H1 (cell line): ENCODE measurements around the gene IRF2BP1. TPM values are rescaled to one million over a fixed set of nuclear protein-coding genes. Genes with fewer than 3 reads are reported as not detected.

Experiments
- CTCF ChIA-PET: fragments of 300-600 bp; sonication (Branson Sonifier 250); formaldehyde crosslinking; loops from one replicate; lab custom pipeline; 2021; ENCODE audit not compliant: partially characterized antibody; lab: Charles Lee
- POLR2A ChIA-PET: fragments of 300-600 bp; sonication (Branson Sonifier 250); formaldehyde crosslinking; loops from one replicate; lab custom pipeline; 2021; ENCODE audit warnings: inconsistent platforms; ENCODE audit not compliant: partially characterized antibody; lab: Charles Lee
- DNase-seq, 2 experiments: peaks; one replicate each; pipeline versions ENCODE4 v3.0.0 to v3.0.0-alpha.2; 2010 to 2022; ENCODE audit warnings: low spot score in 2 of 2, low read depth in 1 of 2, mixed read lengths in 1 of 2
- FAIRE-seq: peaks from 2 replicates; lab custom pipeline; 2011; peaks lifted over from hg19 to GRCh38; lab: Jason Lieb, UNC
- H2AFZ ChIP-seq: 2 replicates; pipeline ENCODE4 v1.8.1; 2012; ENCODE audit warnings: low read length, inconsistent platforms
- H2AK5ac ChIP-seq: 2 replicates; pipeline ENCODE4 v1.6.1; 2013; ENCODE audit warnings: low read depth, low read length
- H2BK120ac ChIP-seq: replicated peaks from 2 replicates; pipeline ENCODE3; 2013; ENCODE audit warnings: low read depth, low read length, inconsistent platforms
- H2BK12ac ChIP-seq: 2 replicates; pipeline ENCODE4 v1.6.1; 2013; ENCODE audit warnings: low read depth, low read length
- H2BK15ac ChIP-seq: 2 replicates; pipeline ENCODE4 v1.6.1; 2013; ENCODE audit warnings: low read length
- H2BK20ac ChIP-seq: 2 replicates; pipeline ENCODE4 v1.6.1; 2013; ENCODE audit warnings: low read length
- H2BK5ac ChIP-seq: 2 replicates; pipeline ENCODE4 v1.6.1; 2013; ENCODE audit warnings: low read depth, low read length
- H3K14ac ChIP-seq: 2 replicates; pipeline ENCODE4 v1.6.1; 2013; ENCODE audit warnings: inconsistent platforms; ENCODE audit not compliant: insufficient read length
- H3K18ac ChIP-seq: 2 replicates; pipeline ENCODE4 v1.6.1; 2013; ENCODE audit warnings: low read length; ENCODE audit errors: extremely low read depth
- H3K23ac ChIP-seq: 2 replicates; pipeline ENCODE4 v1.6.1; 2013; ENCODE audit warnings: inconsistent platforms; ENCODE audit not compliant: insufficient read length
- H3K23me2 ChIP-seq: 2 replicates; pipeline ENCODE4 v1.6.1; 2013; ENCODE audit warnings: low read depth, low read length
- H3K27ac ChIP-seq: 2 replicates; pipeline ENCODE4 v1.6.1; 2011; ENCODE audit warnings: low read depth, low read length, inconsistent platforms
- H3K27me3 ChIP-seq, 4 experiments: replicated peaks in 1 of 4; 1 replicate in 1 of 4; 2 replicates in 3 of 4; pipeline versions ENCODE4 v1.6.1 to v1.8.1; 2011 to 2013; ENCODE audit warnings: low read length in 3 of 4, mild to moderate bottlenecking in 3 of 4, inconsistent platforms in 2 of 4, mixed read lengths in 2 of 4, moderate library complexity in 1 of 4; ENCODE audit not compliant: control insufficient read depth in 3 of 4, insufficient read depth in 3 of 4; ENCODE audit errors: extremely low read depth in 1 of 4
- H3K36me3 ChIP-seq, 4 experiments: 2 replicates each; pipeline versions ENCODE4 v1.6.1 to v1.8.1; 2011 to 2013; ENCODE audit warnings: mild to moderate bottlenecking in 4 of 4, low read length in 3 of 4, moderate library complexity in 2 of 4, control low read depth in 1 of 4, inconsistent platforms in 1 of 4; ENCODE audit not compliant: insufficient read depth in 4 of 4, control insufficient read depth in 2 of 4
- H3K4ac ChIP-seq: replicated peaks from 2 replicates; pipeline ENCODE3; 2013; ENCODE audit warnings: low read length, low read depth, mixed read lengths, inconsistent platforms; ENCODE audit not compliant: insufficient read length
- H3K4me1 ChIP-seq, 4 experiments: replicated peaks in 1 of 4; 1 replicate in 1 of 4; 2 replicates in 3 of 4; pipeline versions ENCODE4 v1.6.1 to v1.8.1; 2011 to 2013; ENCODE audit warnings: low read length in 3 of 4, inconsistent platforms in 2 of 4, mixed read lengths in 1 of 4; ENCODE audit not compliant: insufficient read depth in 4 of 4, control insufficient read depth in 3 of 4
- H3K4me2 ChIP-seq, 2 experiments: 2 replicates each; pipeline versions ENCODE4 v1.6.1 to v1.8.1; 2011 to 2013; ENCODE audit warnings: low read depth in 2 of 2, low read length in 2 of 2, control low read depth in 1 of 2, inconsistent platforms in 1 of 2, mild to moderate bottlenecking in 1 of 2; ENCODE audit not compliant: insufficient read depth in 1 of 2
- H3K4me3 ChIP-seq, 4 experiments: fragments of 200-600, 300-600 bp in 1 of 4; sonication (generic), shearing (Covaris generic), sonication (Bioruptor Twin) in 1 of 4; 2 replicates each; pipeline versions ENCODE4 v1.5.1 to v1.8.1; 2011 to 2016; ENCODE audit warnings: low read length in 4 of 4, low read depth in 3 of 4, control low read depth in 2 of 4, inconsistent platforms in 2 of 4, mild to moderate bottlenecking in 2 of 4, mixed read lengths in 1 of 4, moderate library complexity in 1 of 4; ENCODE audit not compliant: insufficient read depth in 2 of 4; ENCODE audit errors: extremely low read depth in 1 of 4
- H3K56ac ChIP-seq: replicated peaks from 2 replicates; pipeline ENCODE3; 2013; ENCODE audit warnings: low read depth, mild to moderate bottlenecking, mixed read lengths, low read length, inconsistent platforms; ENCODE audit not compliant: insufficient read length
- H3K79me1 ChIP-seq: 2 replicates; pipeline ENCODE4 v1.6.1; 2013; ENCODE audit warnings: low read depth, low read length, control low read depth
- H3K79me2 ChIP-seq, 2 experiments: 2 replicates each; pipeline versions ENCODE4 v1.6.1 to v1.8.1; 2012 to 2013; ENCODE audit warnings: low read length in 2 of 2, mild to moderate bottlenecking in 2 of 2, inconsistent platforms in 1 of 2; ENCODE audit not compliant: insufficient read depth in 2 of 2, control insufficient read depth in 1 of 2
- H3K9ac ChIP-seq, 4 experiments: replicated peaks in 1 of 4; 1 replicate in 1 of 4; 2 replicates in 3 of 4; pipeline versions ENCODE4 v1.6.1 to v1.8.1; 2011 to 2013; ENCODE audit warnings: low read depth in 3 of 4, low read length in 3 of 4, control low read depth in 2 of 4, mild to moderate bottlenecking in 2 of 4, moderate library complexity in 2 of 4, inconsistent platforms in 1 of 4; ENCODE audit errors: extremely low read depth in 1 of 4
- H3K9me3 ChIP-seq, 2 experiments: 2 replicates each; pipeline versions ENCODE4 v1.6.1 to v1.8.1; 2012 to 2013; ENCODE audit warnings: mild to moderate bottlenecking in 2 of 2, moderate library complexity in 2 of 2, control low read depth in 1 of 2, inconsistent platforms in 1 of 2, low read depth in 1 of 2, low read length in 1 of 2, mixed read lengths in 1 of 2; ENCODE audit not compliant: insufficient read depth in 2 of 2
- H4K20me1 ChIP-seq, 2 experiments: replicated peaks in 1 of 2; 2 replicates each; pipeline versions ENCODE3 to v1.8.1; 2011 to 2013; ENCODE audit warnings: inconsistent platforms in 2 of 2, low read length in 2 of 2, mild to moderate bottlenecking in 1 of 2; ENCODE audit not compliant: insufficient read depth in 2 of 2, control insufficient read depth in 1 of 2
- H4K5ac ChIP-seq: 2 replicates; pipeline ENCODE4 v1.6.1; 2013; ENCODE audit warnings: low read length, low read depth, mixed read lengths, inconsistent platforms; ENCODE audit not compliant: insufficient read length
- H4K8ac ChIP-seq: 2 replicates; pipeline ENCODE4 v1.8.0; 2013; ENCODE audit warnings: mild to moderate bottlenecking, moderate library complexity, low read length, inconsistent platforms; ENCODE audit not compliant: insufficient read depth; ENCODE audit errors: extremely low read depth
- H4K91ac ChIP-seq: replicated peaks from 2 replicates; pipeline ENCODE3; 2013; ENCODE audit warnings: low read length, mixed read lengths, inconsistent platforms; ENCODE audit not compliant: insufficient read length
- NANOG ChIP-seq: IDR thresholded peaks from 2 replicates; pipeline ENCODE4 v1.6.1; 2011; ENCODE audit warnings: low read length, low read depth, mild to moderate bottlenecking, inconsistent platforms; ENCODE audit not compliant: insufficient read depth, poor library complexity, severe bottlenecking
- WGBS, 2 experiments: shearing (Covaris generic) in 1 of 2; methylation state at CpG; one replicate each; pipeline versions ENCODE4 v1.1.6 to v1.1.7; 2013 to 2015; ENCODE audit warnings: low lambda C conversion rate in 2 of 2, mixed read lengths in 2 of 2, inconsistent platforms in 1 of 2, low coverage in 1 of 2, missing lambda C conversion rate in 1 of 2; ENCODE audit not compliant: insufficient replicate concordance in 2 of 2, insufficient coverage in 1 of 2, insufficient read length in 1 of 2; ENCODE audit errors: extremely low coverage in 1 of 2, missing lambda C conversion rate in 1 of 2; 5-methylcytosine and 5-hydroxymethylcytosine counted together
- polyA plus RNA-seq, 7 experiments: library from polyadenylated mRNA; depleted of rRNA in 3 of 7; stranded (reverse) in 5 of 7; unstranded in 2 of 7; fragments of >200 nt in 5 of 7; fragments of 200-250 nt in 2 of 7; gene quantifications; 1 replicate in 5 of 7; 2 replicates in 1 of 7; 4 replicates in 1 of 7; pipeline versions ENCODE4 v1.2.1 to v1.2.3, GENCODE V29; 2011 to 2013; ENCODE audit warnings: missing spikeins in 2 of 7, mixed read lengths in 2 of 7
- total RNA-seq: library from RNA; stranded (reverse); fragmentation: NEBNext Ultra II Directional; extraction: Animal tissue kit (Norgen Biotek cat#: 25700); gene quantifications from 2 replicates; pipeline ENCODE4 v1.2.1, GENCODE V29; 2021

Gene IRF2BP1
- total and polyA plus RNA-seq, 2 of the 8 experiments (the other 6 are each of a cell fraction or from before 2014, with no cell fraction given): 12.1 to 24.4 TPM

DNA sequence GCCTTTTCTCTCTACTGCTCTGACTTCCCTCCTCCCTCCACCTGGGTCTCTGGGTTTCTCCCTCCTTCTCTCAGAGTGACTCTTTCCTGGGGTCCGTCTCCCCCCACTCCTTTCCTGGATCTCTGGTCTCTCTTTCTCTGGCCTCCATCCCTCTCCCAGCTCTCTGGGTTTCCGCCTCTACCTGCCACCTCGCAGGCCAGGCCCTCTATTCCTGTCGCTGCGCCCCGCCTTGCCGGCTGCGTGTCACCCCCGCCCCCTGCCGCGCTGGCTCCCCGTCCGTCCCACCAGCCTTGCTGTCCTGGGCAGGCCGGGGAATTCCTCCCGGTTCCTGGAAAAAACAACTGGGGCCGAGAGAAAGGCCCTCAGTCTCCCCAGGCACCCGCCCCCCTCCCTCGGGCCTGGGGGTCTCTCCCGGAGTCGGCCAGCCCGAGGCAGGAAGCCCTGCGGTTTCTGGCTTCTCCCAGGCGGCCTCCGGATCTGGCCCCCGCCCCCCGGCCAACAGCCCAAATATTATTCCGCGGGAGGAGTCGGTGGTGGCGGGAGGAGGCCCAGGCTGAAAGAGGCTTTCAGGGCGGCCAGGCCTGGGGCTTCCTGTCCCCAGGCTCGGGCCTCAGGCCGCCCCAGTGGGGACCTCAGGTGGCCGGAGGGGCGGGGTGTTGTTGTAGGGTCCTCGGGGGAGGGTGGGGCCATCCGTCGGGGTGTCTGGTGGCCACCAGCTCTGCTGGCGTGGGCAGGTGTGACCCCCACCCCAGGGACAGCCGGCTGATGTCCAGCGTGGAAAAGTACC lies 9.3 kb downstream of the IRF2BP1 start:
- Histone ChIP-seq H3K27me3 (no peaks in the 10 kb centered on the region; a peak in 1 of 7 replicates), H2AK5ac (no peak overlapping the region), H2BK5ac (peak overlapping the region; percentile 66; the same call in 1 of the 2 replicates), H3K27ac (no peak overlapping the region), H2BK20ac (no peak overlapping the region), H3K18ac (no peak overlapping the region; the same call in 1 of the 2 replicates), H3K4me2 (peak overlapping the region; percentile 77), H3K4ac (no peak overlapping the region), H3K14ac (no peak overlapping the region), H4K91ac (peak overlapping the region; percentile 88), H3K4me3 (peak overlapping the region; percentile 34 to 67 (median 42)), H3K9ac (peak overlapping the region in 2 of 4 experiments; percentile 20 to 29; a peak in 2 of 7 replicates), H2BK120ac (no peak overlapping the region), H3K79me1 (peaks cover 3% of the 10 kb centered on the region; the same call in 1 of the 2 replicates), H3K23ac (no peak overlapping the region), H3K23me2 (peaks cover 6% of the 10 kb centered on the region; the same call in 1 of the 2 replicates), H3K56ac (no peak overlapping the region), H4K8ac (peak overlapping the region; percentile 86), H3K4me1 (peaks cover 1 to 17% (median 13%) of the 10 kb centered on the region in 4 experiments), H3K9me3 (no peaks in the 10 kb centered on the region), H4K20me1 (peaks cover 5 to 8% of the 10 kb centered on the region in 2 experiments), H2AFZ (no peak overlapping the region), H4K5ac (peak overlapping the region; percentile 41), H3K79me2 (no peaks in the 10 kb centered on the region), H2BK15ac (peak overlapping the region; percentile 36; the same call in 1 of the 2 replicates), H3K36me3 (peaks cover 0 to 15% (median 3%) of the 10 kb centered on the region in 4 experiments; a peak in 3 of 8 replicates), H2BK12ac (peak overlapping the region; percentile 94; the same call in 1 of the 2 replicates)
- 15% methylated on average over 26 of the region's 41 CpGs; no CpG with 5 or more reads in 1 of the 2 experiments for WGBS, 2 experiments
- CTCF ChIA-PET: no interaction called here
- POLR2A ChIA-PET: interaction anchor here (0.6 to 6.0 kb wide), 4 partner anchors 11 to 59 kb away, joined by 3 to 48 read pairs (median 3); partner anchors contain the start of genes FOXA3 and SYMPK
- peak in 1 of 2 experiments; percentile 74 for DNase-seq
- TF ChIP-seq NANOG: no peak
- no peak for FAIRE-seq
